CD14-positive monocyte (primary cell): ENCODE results near the gene APOB. TPM values are rescaled to one million over a fixed set of nuclear protein-coding genes. Genes with fewer than 3 reads are reported as not detected.

ENCODE experiments used
- DNase-seq, 3 donors: peaks; one replicate each; pipeline ENCODE4 v3.0.0-alpha.2; 2011 to 2022
- H2AFZ ChIP-seq: 2 replicates; pipeline ENCODE4 v1.6.0; 2012; ENCODE audit warnings: mild to moderate bottlenecking, low read depth, low read length, inconsistent platforms; ENCODE audit not compliant: insufficient read depth, poor library complexity, severe bottlenecking
- H3K27ac ChIP-seq, 2 donors: 1 replicate in 1 of 2; 2 replicates in 1 of 2; pipeline ENCODE4 v1.5.1; 2012 to 2013; ENCODE audit warnings: low read length in 2 of 2, control low read depth in 1 of 2, inconsistent platforms in 1 of 2, low read depth in 1 of 2, mild to moderate bottlenecking in 1 of 2
- H3K27me3 ChIP-seq, 2 donors: one replicate each; pipeline versions ENCODE4 v1.6.0 to v1.6.1; 2011 to 2013; ENCODE audit warnings: low read length in 2 of 2; ENCODE audit not compliant: control insufficient read depth in 2 of 2, insufficient read depth in 2 of 2
- H3K36me3 ChIP-seq, 2 donors: replicated peaks in 1 of 2; 1 replicate in 1 of 2; 2 replicates in 1 of 2; pipeline versions ENCODE4 v1.5.1 to v1.6.1; 2012 to 2013; ENCODE audit warnings: low read length in 2 of 2, control low read depth in 1 of 2, inconsistent platforms in 1 of 2, mild to moderate bottlenecking in 1 of 2; ENCODE audit not compliant: insufficient read depth in 2 of 2, control insufficient read depth in 1 of 2
- H3K4me1 ChIP-seq, 2 donors: 1 replicate in 1 of 2; 2 replicates in 1 of 2; pipeline versions ENCODE4 v1.5.1 to v1.6.1; 2012 to 2013; ENCODE audit warnings: low read length in 2 of 2, control low read depth in 1 of 2, inconsistent platforms in 1 of 2, mild to moderate bottlenecking in 1 of 2, moderate library complexity in 1 of 2; ENCODE audit not compliant: insufficient read depth in 2 of 2, control insufficient read depth in 1 of 2
- H3K4me2 ChIP-seq: replicated peaks from 2 replicates; pipeline ENCODE3; 2012; ENCODE audit warnings: low read length, moderate library complexity, mild to moderate bottlenecking; ENCODE audit not compliant: poor library complexity, severe bottlenecking; ENCODE audit errors: extremely low read depth
- H3K4me3 ChIP-seq, 3 experiments: fragments of 200-600 bp in 1 of 3; sonication (generic) in 1 of 3; replicated peaks in 1 of 3; 1 replicate in 2 of 3; 2 replicates in 1 of 3; pipeline ENCODE4 v1.5.1; 2011 to 2013; ENCODE audit warnings: low read length in 3 of 3, mild to moderate bottlenecking in 3 of 3, control low read depth in 2 of 3, low read depth in 2 of 3, inconsistent platforms in 1 of 3, moderate library complexity in 1 of 3
- H3K79me2 ChIP-seq: 2 replicates; pipeline ENCODE4 v1.6.0; 2012; ENCODE audit warnings: mild to moderate bottlenecking, control low read depth, inconsistent platforms, low read length, moderate library complexity; ENCODE audit not compliant: insufficient read depth
- H3K9ac ChIP-seq: 2 replicates; pipeline ENCODE4 v1.6.0; 2017; ENCODE audit warnings: low read length, mild to moderate bottlenecking; ENCODE audit not compliant: insufficient read depth, poor library complexity, severe bottlenecking
- H3K9me3 ChIP-seq, 2 donors: replicated peaks in 1 of 2; 1 replicate in 1 of 2; 2 replicates in 1 of 2; pipeline versions ENCODE4 v1.5.1 to v1.6.1; 2012 to 2013; ENCODE audit warnings: low read length in 2 of 2, control low read depth in 1 of 2; ENCODE audit not compliant: control insufficient read depth in 1 of 2, insufficient read depth in 1 of 2
- H4K20me1 ChIP-seq: 2 replicates; pipeline ENCODE4 v1.6.0; 2012; ENCODE audit warnings: mild to moderate bottlenecking, low read length, control low read depth, moderate library complexity; ENCODE audit not compliant: insufficient read depth
- H3K27ac Mint-ChIP-seq, 7 donors: one replicate each; pipeline ENCODE4 v1.8.0; 2020; ENCODE audit warnings: mild to moderate bottlenecking in 7 of 7, mixed read lengths in 7 of 7, moderate library complexity in 6 of 7, inconsistent platforms in 2 of 7
- H3K27me3 Mint-ChIP-seq, 3 donors: one replicate each; pipeline ENCODE4 v1.8.0; 2021 to 2022; ENCODE audit warnings: low read depth in 3 of 3, mild to moderate bottlenecking in 3 of 3, mixed read lengths in 3 of 3, moderate library complexity in 3 of 3, inconsistent platforms in 1 of 3
- H3K36me3 Mint-ChIP-seq, 2 donors: one replicate each; pipeline ENCODE4 v1.8.0; 2020; ENCODE audit warnings: mixed read lengths in 2 of 2, inconsistent platforms in 1 of 2, mild to moderate bottlenecking in 1 of 2
- H3K4me1 Mint-ChIP-seq: one replicate; pipeline ENCODE4 v1.8.0; 2020; ENCODE audit warnings: mild to moderate bottlenecking, mixed read lengths
- H3K4me3 Mint-ChIP-seq, 2 donors: one replicate each; pipeline ENCODE4 v1.8.0; 2020; ENCODE audit warnings: mild to moderate bottlenecking in 2 of 2, mixed read lengths in 2 of 2, moderate library complexity in 1 of 2
- H3K9me3 Mint-ChIP-seq, 7 donors: one replicate each; pipeline ENCODE4 v1.8.0; 2020 to 2022; ENCODE audit warnings: mixed read lengths in 7 of 7, mild to moderate bottlenecking in 6 of 7, moderate library complexity in 6 of 7, inconsistent platforms in 2 of 7
- WGBS: methylation state at CpG from one replicate; pipeline ENCODE4 v1.1.5; 2013; ENCODE audit warnings: missing lambda C conversion rate; ENCODE audit not compliant: insufficient coverage; 5-methylcytosine and 5-hydroxymethylcytosine counted together
- intact Hi-C, 2 donors: fragments of 100-400 bp; cut with micrococcal nuclease; formaldehyde crosslinking; loops; one replicate each; pipeline versions ENCODE4 v1.15.0 to v1.15.1; 2023
- polyA plus RNA-seq, 3 donors: library from polyadenylated mRNA; depleted of rRNA in 1 of 3; unstranded in 2 of 3; stranded (reverse) in 1 of 3; fragments of 300-500 nt in 2 of 3; fragments of >200 nt in 1 of 3; fragmentation: Illumina TruSeq in 2 of 3; gene quantifications; 1 replicate in 2 of 3; 2 replicates in 1 of 3; pipeline ENCODE4 v1.2.3, GENCODE V29; 2012 to 2021
- TF ChIP-seq, protein P1 (sequence below): fragments of 200-600 bp; IDR thresholded peaks from one replicate; pipeline ENCODE4 v1.8.0; 2022; ENCODE audit warnings: antibody characterized with exemption, mild to moderate bottlenecking

The APOB gene
- polyA plus RNA-seq, 3 donors = 0.02 TPM; not detected in 2

DNA sequence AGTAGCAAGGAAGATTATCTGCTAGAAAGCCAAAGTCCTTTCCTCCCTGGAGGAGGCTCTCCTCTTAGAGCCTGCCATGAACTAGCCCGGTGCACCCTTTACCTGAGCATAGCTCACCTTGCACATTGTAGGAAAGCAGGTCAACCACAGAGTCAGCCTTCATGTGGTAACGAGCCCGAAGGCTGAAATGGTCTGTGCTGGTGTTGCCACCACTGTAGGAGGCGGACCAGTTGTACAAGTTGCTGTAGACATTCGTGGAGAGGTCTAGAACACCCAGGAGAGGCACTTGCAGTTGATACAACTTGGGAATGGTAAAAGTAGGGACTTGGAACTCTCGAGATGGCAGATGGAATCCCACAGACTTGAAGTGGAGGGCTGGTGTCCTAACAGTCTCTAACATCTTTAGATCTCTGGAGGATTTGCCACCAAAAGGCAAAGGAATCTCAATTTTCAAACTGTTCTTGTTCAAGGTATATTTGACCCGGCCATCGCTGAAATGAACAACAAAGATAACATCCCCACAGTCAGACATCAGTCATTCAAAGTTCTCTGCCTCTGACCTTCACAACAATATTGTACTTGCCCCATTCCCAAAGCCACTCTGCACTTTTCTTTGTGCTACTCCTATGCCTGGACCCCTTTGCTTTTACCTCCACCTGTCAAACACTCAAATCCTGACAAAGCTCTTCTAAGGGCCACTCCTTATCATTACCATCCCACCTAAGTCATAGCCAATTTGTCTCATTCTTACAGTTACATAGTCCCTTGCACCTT is 30.6 kb downstream of the APOB start:
- 85% methylated on average over 7 of the region's 8 CpGs for WGBS
- Histone ChIP-seq H3K4me3 (no peak overlapping the region), H3K27ac (no peak overlapping the region), H2AFZ (no peak overlapping the region), H3K9ac (no peak overlapping the region), H3K4me2 (no peak overlapping the region), H3K9me3 (no peaks in the 10 kb centered on the region), H3K27me3 (no peaks in the 10 kb centered on the region), H3K4me1 (no peaks in the 10 kb centered on the region), H3K36me3 (no peaks in the 10 kb centered on the region), H3K79me2 (no peaks in the 10 kb centered on the region), H4K20me1 (no peaks in the 10 kb centered on the region)
- intact Hi-C loops = no loop called here
- H3K4me1 Mint-ChIP-seq = no peaks in the 10 kb centered on the region
- no peak overlapping the region for H3K4me3 Mint-ChIP-seq
- no peak overlapping the region for H3K27ac Mint-ChIP-seq
- H3K27me3 Mint-ChIP-seq = peaks cover 0 to 3% (median 0%) of the 10 kb centered on the region in 3 donors
- TF ChIP-seq, protein P1, sequence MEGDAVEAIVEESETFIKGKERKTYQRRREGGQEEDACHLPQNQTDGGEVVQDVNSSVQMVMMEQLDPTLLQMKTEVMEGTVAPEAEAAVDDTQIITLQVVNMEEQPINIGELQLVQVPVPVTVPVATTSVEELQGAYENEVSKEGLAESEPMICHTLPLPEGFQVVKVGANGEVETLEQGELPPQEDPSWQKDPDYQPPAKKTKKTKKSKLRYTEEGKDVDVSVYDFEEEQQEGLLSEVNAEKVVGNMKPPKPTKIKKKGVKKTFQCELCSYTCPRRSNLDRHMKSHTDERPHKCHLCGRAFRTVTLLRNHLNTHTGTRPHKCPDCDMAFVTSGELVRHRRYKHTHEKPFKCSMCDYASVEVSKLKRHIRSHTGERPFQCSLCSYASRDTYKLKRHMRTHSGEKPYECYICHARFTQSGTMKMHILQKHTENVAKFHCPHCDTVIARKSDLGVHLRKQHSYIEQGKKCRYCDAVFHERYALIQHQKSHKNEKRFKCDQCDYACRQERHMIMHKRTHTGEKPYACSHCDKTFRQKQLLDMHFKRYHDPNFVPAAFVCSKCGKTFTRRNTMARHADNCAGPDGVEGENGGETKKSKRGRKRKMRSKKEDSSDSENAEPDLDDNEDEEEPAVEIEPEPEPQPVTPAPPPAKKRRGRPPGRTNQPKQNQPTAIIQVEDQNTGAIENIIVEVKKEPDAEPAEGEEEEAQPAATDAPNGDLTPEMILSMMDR = no peak
- H3K36me3 Mint-ChIP-seq = no peaks in the 10 kb centered on the region
- DNase-seq = no peak
- peaks cover 0 to 5% (median 1%) of the 10 kb centered on the region in 7 donors for H3K9me3 Mint-ChIP-seq

DNA sequence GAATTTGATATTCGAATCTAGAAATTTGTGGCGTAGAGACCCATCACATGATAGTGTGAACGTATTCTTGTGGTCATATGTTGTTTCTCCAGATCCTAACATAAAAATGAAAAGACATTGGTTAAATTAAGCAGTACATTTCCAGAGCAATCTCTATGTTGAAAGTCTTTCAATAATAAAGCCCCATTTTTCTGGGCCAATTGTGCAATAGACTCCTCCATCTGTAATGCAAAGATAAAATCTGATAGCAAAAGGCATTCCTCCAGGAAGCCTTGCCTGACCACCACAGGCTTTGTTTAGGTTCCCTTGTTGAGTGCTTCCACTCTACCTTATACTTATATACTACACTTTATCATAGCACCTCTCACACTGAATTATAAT is 31.3 kb downstream of the APOB start:
- DNase-seq = no peak
- TF ChIP-seq, protein P1 = no peak
- H3K36me3 Mint-ChIP-seq = no peaks in the 10 kb centered on the region

More for the DNA sequence above, 31.3 kb downstream of the APOB start:
- Histone ChIP-seq H3K9me3 (no peaks in the 10 kb centered on the region), H3K4me2 (no peak overlapping the region), H3K27me3 (no peaks in the 10 kb centered on the region), H3K4me1 (no peaks in the 10 kb centered on the region), H2AFZ (no peak overlapping the region), H3K27ac (no peak overlapping the region), H3K9ac (no peak overlapping the region), H3K36me3 (no peaks in the 10 kb centered on the region), H4K20me1 (no peaks in the 10 kb centered on the region), H3K79me2 (no peaks in the 10 kb centered on the region), H3K4me3 (no peak overlapping the region)
- H3K27ac Mint-ChIP-seq = no peak overlapping the region
- intact Hi-C loops = no loop called here
- H3K4me3 Mint-ChIP-seq = no peak overlapping the region
- peaks cover 0 to 2% (median 0%) of the 10 kb centered on the region in 3 donors for H3K27me3 Mint-ChIP-seq
- no peaks in the 10 kb centered on the region for H3K4me1 Mint-ChIP-seq
- WGBS = no CpG with 5 or more reads among the region's 3 CpGs
- H3K9me3 Mint-ChIP-seq = peaks cover 0 to 5% (median under 1%) of the 10 kb centered on the region in 7 donors
